SK-N-SH (cell line): ENCODE measurements around the gene CHCHD3.

ENCODE experiments used
- RCOR1 ChIP-seq: fragments of 150-350 bp; IDR thresholded peaks from 2 replicates; pipeline ENCODE4 v1.6.1; 2017; ENCODE audit warnings: antibody characterized with exemption, low read length
- TF ChIP-seq, protein P1 (sequence below): IDR thresholded peaks from 2 replicates; pipeline ENCODE4 v1.4.0; 2012; ENCODE audit warnings: low read depth
- TF ChIP-seq, protein P2 (sequence below): IDR thresholded peaks from 2 replicates; pipeline ENCODE4 v1.4.0; 2012; ENCODE audit warnings: low read depth, borderline replicate concordance

DNA sequence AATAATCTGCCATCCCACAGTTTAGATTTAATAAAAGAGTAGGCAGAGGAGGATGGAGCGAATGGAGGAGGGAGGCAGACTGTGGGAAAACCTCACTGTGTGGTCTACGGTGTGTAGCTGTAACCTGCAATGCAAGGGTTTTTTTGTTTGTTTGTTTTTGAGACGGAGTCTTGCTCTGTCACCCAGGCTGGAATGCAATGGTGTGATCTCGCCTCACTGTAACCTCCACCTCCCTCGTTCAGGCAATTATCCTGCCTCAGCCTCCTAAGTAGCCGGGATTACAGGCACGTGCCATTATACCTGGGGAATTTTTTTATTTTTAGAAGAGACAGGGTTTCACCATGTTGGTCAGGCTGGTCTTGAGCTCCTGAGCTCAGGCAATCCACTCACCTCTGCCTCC, 321.0 kb downstream of the CHCHD3 start:
- TF ChIP-seq, protein P1, sequence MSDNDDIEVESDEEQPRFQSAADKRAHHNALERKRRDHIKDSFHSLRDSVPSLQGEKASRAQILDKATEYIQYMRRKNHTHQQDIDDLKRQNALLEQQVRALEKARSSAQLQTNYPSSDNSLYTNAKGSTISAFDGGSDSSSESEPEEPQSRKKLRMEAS: no peak
- TF ChIP-seq, protein P2, sequence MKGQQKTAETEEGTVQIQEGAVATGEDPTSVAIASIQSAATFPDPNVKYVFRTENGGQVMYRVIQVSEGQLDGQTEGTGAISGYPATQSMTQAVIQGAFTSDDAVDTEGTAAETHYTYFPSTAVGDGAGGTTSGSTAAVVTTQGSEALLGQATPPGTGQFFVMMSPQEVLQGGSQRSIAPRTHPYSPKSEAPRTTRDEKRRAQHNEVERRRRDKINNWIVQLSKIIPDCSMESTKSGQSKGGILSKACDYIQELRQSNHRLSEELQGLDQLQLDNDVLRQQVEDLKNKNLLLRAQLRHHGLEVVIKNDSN: no peak
- TF ChIP-seq RCOR1: no peak
